GM12873 (cell line): ENCODE results near the gene PAPPA.

Experiments used
- CTCF ChIP-seq: IDR thresholded peaks from 2 replicates; pipeline ENCODE4 v1.5.1; 2012; ENCODE audit warnings: low read depth, mild to moderate bottlenecking, moderate library complexity, low read length, control low read depth; ENCODE audit not compliant: insufficient read depth; ENCODE audit errors: missing control alignments

Gene PAPPA

GRCh38 chr9:116198344-116198743, 44.8 kb downstream of the PAPPA start:
- TF ChIP-seq CTCF = no peak

DNA sequence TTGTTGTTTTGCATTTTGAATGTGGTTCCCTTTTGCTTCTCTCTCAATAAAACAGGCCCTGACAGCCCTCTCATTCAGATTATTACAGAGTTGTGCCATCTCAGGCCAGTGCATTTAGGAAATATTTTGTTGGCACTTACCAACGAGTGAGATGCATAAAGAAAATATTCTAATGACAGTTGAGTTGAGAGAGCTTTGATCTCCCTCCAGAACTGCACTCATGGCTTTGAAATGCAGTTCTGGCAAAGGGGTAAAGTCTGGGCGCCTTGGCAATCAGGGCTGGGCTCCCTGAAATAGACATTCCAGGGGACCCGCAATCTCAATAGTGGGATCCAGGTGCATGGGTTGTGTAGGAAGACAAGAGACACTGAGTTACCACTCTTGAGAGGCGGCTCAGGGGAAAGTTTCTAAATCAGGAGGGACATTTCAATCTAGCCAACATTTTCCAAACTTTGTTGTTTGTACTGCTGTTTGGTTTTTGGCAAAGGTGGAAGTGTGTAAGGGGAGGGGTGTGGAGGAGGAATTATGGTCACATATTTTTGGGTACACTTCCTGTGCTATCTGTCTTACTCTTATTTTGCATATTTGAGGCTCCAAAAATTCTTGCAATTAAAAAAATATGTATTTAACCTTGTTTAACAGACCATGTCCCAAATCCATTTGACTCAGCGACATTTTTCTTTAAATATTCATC, 48.8 kb downstream of the PAPPA start:
- TF ChIP-seq CTCF = no peak

DNA sequence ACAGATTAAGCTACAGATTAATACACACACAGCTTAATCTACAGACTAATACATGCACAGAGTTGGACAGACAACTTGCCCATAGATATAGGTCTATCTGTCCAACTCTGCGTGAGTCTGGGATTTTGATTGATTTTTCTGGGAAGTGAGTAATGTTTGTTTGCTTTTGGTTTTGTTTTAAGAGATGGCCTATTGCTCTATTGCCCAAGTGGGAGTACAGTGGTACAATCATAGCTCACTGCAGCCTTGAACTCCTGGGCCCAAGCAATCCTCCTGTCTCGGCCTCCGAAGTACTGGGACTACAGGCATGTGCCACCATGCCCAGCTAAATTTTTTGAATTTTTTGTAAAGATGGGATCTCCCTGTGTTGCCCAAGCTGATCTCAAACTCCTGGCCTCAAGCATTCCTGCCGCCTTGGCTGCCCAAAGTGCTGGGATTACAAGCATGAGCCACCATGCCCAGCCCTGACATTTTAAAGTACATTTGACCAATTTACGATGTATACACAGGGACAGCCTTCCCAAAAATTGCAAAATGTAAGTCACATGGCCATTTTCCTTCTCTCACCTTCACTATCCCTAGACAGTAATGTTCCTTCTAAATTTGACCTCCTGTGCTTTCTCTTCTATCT, 50.8 kb downstream of the PAPPA start:
- TF ChIP-seq CTCF = no peak

DNA sequence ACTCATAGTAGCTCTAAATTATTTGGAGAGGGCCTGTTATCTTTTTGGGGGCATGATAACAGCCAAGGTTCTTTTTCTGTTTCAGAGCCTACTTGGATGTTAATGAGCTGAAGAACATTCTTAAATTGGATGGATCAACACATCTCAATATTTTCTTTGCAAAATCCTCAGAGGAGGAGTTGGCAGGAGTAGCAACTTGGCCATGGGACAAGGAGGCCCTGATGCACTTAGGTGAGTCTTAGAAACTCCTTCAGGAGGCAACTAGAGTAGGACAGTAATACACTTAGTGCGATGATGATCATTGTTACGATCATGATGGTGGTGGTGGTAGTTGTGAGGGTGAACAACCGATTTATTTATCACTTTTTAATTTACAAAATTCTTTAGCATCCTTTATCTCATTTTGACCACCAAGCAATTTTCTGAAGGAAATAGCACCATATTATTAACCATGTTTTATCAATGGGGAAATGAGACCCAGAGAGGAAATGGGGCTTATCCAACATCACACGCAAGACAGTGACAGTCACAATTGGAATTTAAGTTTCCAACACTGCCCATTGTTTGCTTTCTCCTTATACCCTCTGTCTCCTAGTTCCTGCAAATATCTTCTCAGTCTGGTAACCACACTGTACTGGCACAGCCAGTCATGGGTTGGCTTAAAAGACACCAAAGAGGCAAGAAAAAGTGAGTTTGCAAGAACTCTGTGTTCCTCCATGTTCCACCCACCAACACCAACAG, 54.0 kb downstream of the PAPPA start:
- no peak for TF ChIP-seq CTCF

DNA sequence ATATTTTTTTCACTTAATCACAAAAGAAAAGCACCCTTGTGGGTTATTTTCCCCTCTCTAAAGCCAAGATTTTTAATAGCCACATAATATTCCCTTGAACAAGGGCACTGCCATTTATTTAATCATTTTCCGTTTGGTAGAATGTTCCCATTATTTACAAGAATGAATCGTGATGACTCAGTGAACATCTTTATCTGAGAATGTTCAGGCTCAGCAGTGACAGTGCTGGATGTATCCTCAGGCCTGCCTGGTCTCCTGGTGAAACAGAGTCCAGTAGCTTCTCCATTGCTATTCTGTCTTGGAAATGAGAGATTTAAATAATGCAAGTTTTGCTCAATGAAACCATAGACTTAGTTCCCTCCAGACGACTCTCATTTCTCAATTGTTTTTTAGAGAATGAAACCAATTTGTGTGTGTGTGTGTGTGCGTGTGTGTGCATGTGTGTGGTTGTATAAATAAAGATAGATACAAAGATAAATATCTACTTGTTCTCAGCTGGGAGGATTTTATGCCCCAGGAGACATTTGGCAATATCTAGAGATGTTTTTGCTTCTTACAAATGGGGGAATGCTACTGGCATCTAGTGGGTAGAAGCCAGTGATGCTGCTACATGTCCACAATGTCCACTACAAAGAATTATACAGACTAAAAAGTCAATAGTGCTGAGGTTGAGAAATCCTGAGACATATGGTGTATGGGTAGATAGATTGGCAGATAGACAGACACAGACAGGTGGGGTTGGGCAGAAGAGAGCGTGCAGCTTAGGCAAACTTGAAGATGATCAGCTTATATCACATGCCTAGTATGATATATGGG, 55.0 kb downstream of the PAPPA start:
- no peak for TF ChIP-seq CTCF

DNA sequence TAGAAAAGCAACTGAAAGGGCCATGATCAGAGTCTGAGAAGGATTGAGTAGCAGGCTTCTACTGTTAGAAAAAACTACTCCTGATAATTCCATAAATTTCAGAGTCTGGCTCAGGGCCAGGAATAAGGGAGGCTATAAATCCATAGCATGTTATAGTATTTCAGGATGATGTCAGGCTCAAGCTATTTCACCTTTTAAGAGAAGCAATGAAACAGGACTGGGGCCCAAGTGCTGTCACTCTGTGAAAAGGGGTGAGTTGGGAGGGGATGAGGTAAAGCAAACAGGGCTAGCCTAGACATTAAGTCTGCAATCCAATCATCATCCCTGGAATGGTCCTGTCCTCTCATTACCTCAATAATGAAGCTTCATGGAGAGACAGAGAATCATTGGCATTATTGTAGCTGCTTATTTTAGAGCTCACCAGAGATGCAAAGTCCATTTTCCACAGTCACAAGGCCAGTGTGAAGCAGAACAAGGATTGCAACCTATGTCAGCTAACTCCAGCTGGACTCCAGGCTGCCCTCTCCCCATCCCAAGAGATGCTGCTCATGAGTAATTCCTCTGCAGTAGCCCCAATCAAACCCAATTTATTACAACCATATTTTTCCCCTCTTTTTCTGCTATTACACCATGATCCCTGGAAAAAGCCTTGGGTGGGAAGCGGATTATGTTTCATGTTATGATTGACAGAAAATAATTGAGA, 56.0 kb downstream of the PAPPA start:
- TF ChIP-seq CTCF = no peak
